Sigmoid colon (tissue), 7 donors: ENCODE data around the gene TSPEAR. TPM values are rescaled to one million over a fixed set of nuclear protein-coding genes. Genes with fewer than 3 reads are reported as not detected.

ENCODE experiments used
- DNase-seq: peaks from one replicate; pipeline ENCODE4 v3.0.0-alpha.2; 2019
- H3K27ac ChIP-seq, 4 donors: fragments of 200-600 bp; sonication (generic); one replicate each; pipeline ENCODE4 v1.5.1; 2016 to 2019; ENCODE audit warnings: mild to moderate bottlenecking in 1 of 4
- H3K27me3 ChIP-seq, 3 donors: fragments of 200-600 bp; sonication (generic); one replicate each; pipeline ENCODE4 v1.5.1; 2019; ENCODE audit warnings: mild to moderate bottlenecking in 1 of 3
- H3K36me3 ChIP-seq, 4 donors: fragments of 200-600 bp; sonication (generic); one replicate each; pipeline ENCODE4 v1.5.1; 2016 to 2019
- H3K4me1 ChIP-seq, 4 donors: fragments of 200-600 bp; sonication (generic); one replicate each; pipeline ENCODE4 v1.5.1; 2017 to 2019
- H3K4me3 ChIP-seq, 4 donors: fragments of 200-600 bp; sonication (generic); one replicate each; pipeline ENCODE4 v1.5.1; 2017 to 2019; ENCODE audit warnings: mild to moderate bottlenecking in 2 of 4, moderate library complexity in 1 of 4
- H3K9me3 ChIP-seq, 4 donors: fragments of 200-600 bp in 3 of 4; sonication (generic) in 3 of 4; one replicate each; pipeline versions ENCODE4 v1.5.1 to v1.6.1; 2013 to 2019
- CTCF ChIP-seq, 4 experiments: fragments of 450-650 bp in 3 of 4; fragments of 200-600 bp in 1 of 4; IDR thresholded peaks; one replicate each; pipeline ENCODE4 v1.5.1; 2016 to 2019; ENCODE audit warnings: antibody characterized with exemption in 4 of 4, mild to moderate bottlenecking in 3 of 4, moderate library complexity in 2 of 4
- EP300 ChIP-seq, 4 donors: sonication (generic); formaldehyde crosslinking; IDR thresholded peaks; one replicate each; pipeline ENCODE4 v1.6.1; 2017; ENCODE audit warnings: antibody characterized with exemption in 4 of 4
- POLR2A ChIP-seq, 2 donors: fragments of 450-650 bp; IDR thresholded peaks; one replicate each; pipeline ENCODE4 v1.6.1; 2016; ENCODE audit warnings: antibody characterized with exemption in 2 of 2, mild to moderate bottlenecking in 2 of 2, moderate library complexity in 2 of 2
- POLR2AphosphoS5 ChIP-seq, 4 donors: sonication (generic); formaldehyde crosslinking; IDR thresholded peaks; one replicate each; pipeline ENCODE4 v1.6.1; 2017; ENCODE audit warnings: antibody characterized with exemption in 4 of 4
- WGBS, 2 donors: extraction: QIAGEN DNeasy Blood & Tissue Kit; methylation state at CpG; one replicate each; pipeline ENCODE4 v1.1.7; 2013; 5-methylcytosine and 5-hydroxymethylcytosine counted together
- intact Hi-C: fragments of 100-400 bp; cut with DNase I; formaldehyde crosslinking; loops from one replicate; pipeline ENCODE4 v1.15.1; 2023
- polyA plus RNA-seq, 3 donors: library from polyadenylated mRNA; stranded (reverse); fragments of 200-250 nt; gene quantifications; one replicate each; pipeline ENCODE4 v1.2.3, GENCODE V29; 2013
- total RNA-seq, 4 donors: library from RNA; depleted of rRNA; stranded (reverse); fragments of >200 nt; gene quantifications; one replicate each; pipeline ENCODE4 v1.1.0, GENCODE V29; 2016
- donor health status: healthy with polysubstance abuse.
- donor health status: Bipolar disorder and iron deficiency.
- donor health status: healthy.

Gene TSPEAR
- total and polyA plus RNA-seq, 7 donors: under 0.01 to 0.20 TPM; not detected in 5

- H3K4me1 ChIP-seq: peaks cover 0 to 13% (median 4%) of the 10 kb centered on the region in 4 donors
- peaks cover 0 to 6% (median 0%) of the 10 kb centered on the region in 4 donors for H3K36me3 ChIP-seq
- H3K27me3 ChIP-seq: no peaks in the 10 kb centered on the region
- TF ChIP-seq POLR2A (IDR thresholded peaks at IDR 0.05) (no peak), CTCF (IDR thresholded peaks at IDR 0.05) (no peak), POLR2AphosphoS5 (IDR thresholded peaks at IDR 0.05) (no peak), EP300 (IDR thresholded peaks at IDR 0.05) (no peak)
- no peak overlapping the region for H3K27ac ChIP-seq
- H3K4me3 ChIP-seq: no peak overlapping the region
- 90 to 91% methylated on average over 25 of the region's 25 CpGs for WGBS, 2 donors
- H3K9me3 ChIP-seq: no peaks in the 10 kb centered on the region
- intact Hi-C loops: no loop called here
- DNase-seq: peak; percentile 47
These were observed 249.1 kb downstream of the TSPEAR start for GRCh38 chr21:44462086-44462833.

- Histone ChIP-seq H3K4me1 (peaks cover 0 to 18% (median 8%) of the 10 kb centered on the region in 4 donors), H3K36me3 (peaks cover 0 to 11% (median 0%) of the 10 kb centered on the region in 4 donors), H3K27me3 (no peaks in the 10 kb centered on the region), H3K4me3 (no peak overlapping the region), H3K27ac (no peak overlapping the region), H3K9me3 (no peaks in the 10 kb centered on the region)
- peak; percentile 62 for DNase-seq
- TF ChIP-seq EP300 (IDR thresholded peaks at IDR 0.05) (no peak), POLR2A (IDR thresholded peaks at IDR 0.05) (no peak)
- WGBS, 2 donors: 81 to 88% methylated on average over 15 of the region's 15 CpGs
- intact Hi-C loops: no loop called here
These were observed 249.8 kb downstream of the TSPEAR start for GRCh38 chr21:44461464-44462001.

- peak; percentile 53 for DNase-seq
- Histone ChIP-seq H3K4me3 (no peak overlapping the region), H3K4me1 (peaks cover 0 to 24% (median 14%) of the 10 kb centered on the region in 4 donors), H3K9me3 (no peaks in the 10 kb centered on the region), H3K27ac (no peak overlapping the region), H3K36me3 (peaks cover 0 to 11% (median 0%) of the 10 kb centered on the region in 4 donors), H3K27me3 (no peaks in the 10 kb centered on the region)
- TF ChIP-seq CTCF (IDR thresholded peaks at IDR 0.05) (no peak), POLR2AphosphoS5 (IDR thresholded peaks at IDR 0.05) (no peak), EP300 (IDR thresholded peaks at IDR 0.05) (no peak), POLR2A (IDR thresholded peaks at IDR 0.05) (no peak)
- WGBS, 2 donors: 95 to 96% methylated on average over 8 of the region's 8 CpGs
- intact Hi-C loops: no loop called here
These were observed 250.4 kb downstream of the TSPEAR start for GRCh38 chr21:44461005-44461404.

GRCh38 chr21:44460441-44460755 is 251.0 kb downstream of the TSPEAR start:
- Histone ChIP-seq H3K27me3 (no peaks in the 10 kb centered on the region), H3K36me3 (peaks cover 0 to 11% (median 0%) of the 10 kb centered on the region in 4 donors), H3K4me3 (no peak overlapping the region), H3K4me1 (peaks cover 0 to 27% (median 16%) of the 10 kb centered on the region in 4 donors), H3K9me3 (no peaks in the 10 kb centered on the region), H3K27ac (no peak overlapping the region)
- intact Hi-C loops: no loop called here
- DNase-seq: no peak
- 93 to 94% methylated on average over 8 of the region's 8 CpGs for WGBS, 2 donors
- TF ChIP-seq POLR2A (IDR thresholded peaks at IDR 0.05): no peak
- no peak for TF ChIP-seq EP300 (IDR thresholded peaks at IDR 0.05)
- TF ChIP-seq POLR2AphosphoS5 (IDR thresholded peaks at IDR 0.05): no peak
- no peak for TF ChIP-seq CTCF (IDR thresholded peaks at IDR 0.05)

- intact Hi-C loops: loop anchor here (10.0 kb wide), 1 partner anchor 445 kb away; the partner anchor contains the start of gene TRAPPC10
- Histone ChIP-seq H3K36me3 (peaks cover 0 to 11% (median 0%) of the 10 kb centered on the region in 4 donors), H3K27me3 (no peaks in the 10 kb centered on the region), H3K4me3 (no peak overlapping the region), H3K27ac (no peak overlapping the region), H3K9me3 (no peaks in the 10 kb centered on the region), H3K4me1 (peaks cover 0 to 28% (median 18%) of the 10 kb centered on the region in 4 donors)
- no peak for TF ChIP-seq POLR2A (IDR thresholded peaks at IDR 0.05)
- no peak for TF ChIP-seq CTCF (IDR thresholded peaks at IDR 0.05)
- no peak for TF ChIP-seq POLR2AphosphoS5 (IDR thresholded peaks at IDR 0.05)
- TF ChIP-seq EP300 (IDR thresholded peaks at IDR 0.05): no peak
- DNase-seq: peak; percentile 54
- WGBS, 2 donors: 82 to 86% methylated on average over 14 of the region's 14 CpGs
These were observed 251.5 kb downstream of the TSPEAR start for GRCh38 chr21:44459712-44460440.
